ENCODE results near the gene ACBD6.
A peak's percentile ranks its signal among the peaks of the same experiment; 100 is the strongest.

The ACBD6 gene

GRCh38 chr1:180515857-180516388, 13.5 kb upstream of the ACBD6 start:
- no peaks in the 10 kb centered on the region for H3K9me3 ChIP-seq
- DNase-seq: peak in 1 of 2 donors; percentile 65
- H3K36me3 ChIP-seq: no peaks in the 10 kb centered on the region
- intact Hi-C loops (cut with DNase I; ENCODE audit: low total_unique reads): loop anchor here (5.0 kb wide), 1 partner anchor 346 kb away; no protein-coding TSS in a partner anchor
- peak; percentile 78 to 88 for TF ChIP-seq CTCF (IDR thresholded peaks at IDR 0.05)
- H3K27ac ChIP-seq: no peak overlapping the region
- H3K4me3 ChIP-seq: no peak overlapping the region
- peaks cover 0 to 4% (median 1%) of the 10 kb centered on the region in 4 donors for H3K4me1 ChIP-seq
- no peaks in the 10 kb centered on the region for H3K27me3 ChIP-seq

- H3K36me3 ChIP-seq: no peaks in the 10 kb centered on the region
- H3K27ac ChIP-seq: no peak overlapping the region
- DNase-seq: no peak
- no peaks in the 10 kb centered on the region for H3K27me3 ChIP-seq
- intact Hi-C loops (cut with DNase I; ENCODE audit: low total_unique reads): loop anchor here (5.0 kb wide), 1 partner anchor 347 kb away; no protein-coding TSS in a partner anchor
- no peaks in the 10 kb centered on the region for H3K9me3 ChIP-seq
- TF ChIP-seq CTCF (IDR thresholded peaks at IDR 0.05): no peak
- no peak overlapping the region for H3K4me3 ChIP-seq
- peaks cover 0 to 4% (median 1%) of the 10 kb centered on the region in 4 donors for H3K4me1 ChIP-seq
These were observed 13.0 kb upstream of the ACBD6 start for GRCh38 chr1:180515364-180515763.

- Histone ChIP-seq H3K36me3 (no peaks in the 10 kb centered on the region), H3K4me3 (no peak overlapping the region), H3K27ac (no peak overlapping the region), H3K27me3 (no peaks in the 10 kb centered on the region), H3K4me1 (peaks cover 0 to 4% (median 1%) of the 10 kb centered on the region in 4 donors), H3K9me3 (no peaks in the 10 kb centered on the region)
- DNase-seq: no peak
- TF ChIP-seq CTCF (IDR thresholded peaks at IDR 0.05): no peak
- intact Hi-C loops (cut with DNase I; ENCODE audit: low total_unique reads): no loop called here
These were observed 11.2 kb upstream of the ACBD6 start for GRCh38 chr1:180513531-180513930.

- intact Hi-C loops (cut with DNase I; ENCODE audit: low total_unique reads): no loop called here
- no peak for DNase-seq
- H3K27me3 ChIP-seq: no peaks in the 10 kb centered on the region
- H3K27ac ChIP-seq: no peak overlapping the region
- H3K9me3 ChIP-seq: no peaks in the 10 kb centered on the region
- H3K36me3 ChIP-seq: no peaks in the 10 kb centered on the region
- H3K4me1 ChIP-seq: peaks cover 0 to under 1% (median under 1%) of the 10 kb centered on the region in 4 donors
- no peak for TF ChIP-seq CTCF (IDR thresholded peaks at IDR 0.05)
- no peak overlapping the region for H3K4me3 ChIP-seq
These were observed 8.5 kb upstream of the ACBD6 start for GRCh38 chr1:180510882-180511281.

- no peak for TF ChIP-seq CTCF (IDR thresholded peaks at IDR 0.05)
- Histone ChIP-seq H3K27me3 (no peaks in the 10 kb centered on the region), H3K4me1 (no peaks in the 10 kb centered on the region), H3K27ac (no peak overlapping the region), H3K36me3 (no peaks in the 10 kb centered on the region), H3K4me3 (no peak overlapping the region), H3K9me3 (no peaks in the 10 kb centered on the region)
- intact Hi-C loops (cut with DNase I; ENCODE audit: low total_unique reads): loop anchor here (10.0 kb wide), 1 partner anchor 656 kb away; no protein-coding TSS in a partner anchor
- DNase-seq: no peak
These were observed 6.3 kb upstream of the ACBD6 start for GRCh38 chr1:180508725-180509097.
